HG03460 (cell line): ENCODE results near the gene SLC27A1.
"Not testable (repeated sequence)": the region's sequence is repeated elsewhere in the genome, so short reads cannot be mapped to it uniquely, and the experiment has no call there.

Source experiments
- ATAC-seq: cut with Tn5 transposase; IDR thresholded peaks from one replicate; pipeline ENCODE4 v1.9.1; 2021; ENCODE audit not compliant: unreplicated experiment

Gene SLC27A1

DNA sequence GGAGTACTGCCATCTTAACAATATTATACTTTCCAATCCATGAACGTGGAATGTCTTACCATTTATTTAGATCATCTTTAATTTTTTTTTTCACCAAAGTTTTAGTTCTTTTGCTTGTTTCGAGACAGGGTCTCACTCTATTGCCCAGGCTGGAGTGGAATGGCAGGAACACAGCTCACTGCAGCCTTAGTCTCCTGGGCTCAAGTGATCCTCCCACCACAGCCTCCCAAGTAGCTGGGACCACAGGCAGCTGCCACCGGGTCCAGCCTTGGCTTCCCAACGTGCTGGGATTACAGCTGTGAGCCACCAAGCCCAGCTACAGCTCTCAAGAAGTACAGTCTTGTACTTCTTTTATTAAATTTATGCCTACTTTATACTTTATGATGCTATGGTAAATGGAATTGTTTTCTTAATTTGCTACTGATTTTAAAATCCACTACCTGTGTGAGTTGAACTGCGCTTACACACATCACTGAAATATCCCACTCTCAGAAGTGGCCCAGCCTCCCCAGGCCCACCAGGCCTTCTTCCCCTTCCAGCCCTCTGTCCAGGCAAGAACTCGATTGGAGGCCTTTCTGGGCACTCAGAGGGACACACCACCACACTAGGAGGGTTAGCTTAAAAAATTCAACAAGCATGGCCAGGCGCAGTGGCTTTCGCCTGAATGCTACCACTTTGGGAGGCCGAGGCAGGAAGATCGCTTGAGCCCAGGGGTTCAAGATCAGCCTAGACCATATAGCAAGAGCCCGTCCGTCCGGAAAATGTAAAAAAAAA, 40.1 kb downstream of the SLC27A1 start:
- ATAC-seq = no peak

DNA sequence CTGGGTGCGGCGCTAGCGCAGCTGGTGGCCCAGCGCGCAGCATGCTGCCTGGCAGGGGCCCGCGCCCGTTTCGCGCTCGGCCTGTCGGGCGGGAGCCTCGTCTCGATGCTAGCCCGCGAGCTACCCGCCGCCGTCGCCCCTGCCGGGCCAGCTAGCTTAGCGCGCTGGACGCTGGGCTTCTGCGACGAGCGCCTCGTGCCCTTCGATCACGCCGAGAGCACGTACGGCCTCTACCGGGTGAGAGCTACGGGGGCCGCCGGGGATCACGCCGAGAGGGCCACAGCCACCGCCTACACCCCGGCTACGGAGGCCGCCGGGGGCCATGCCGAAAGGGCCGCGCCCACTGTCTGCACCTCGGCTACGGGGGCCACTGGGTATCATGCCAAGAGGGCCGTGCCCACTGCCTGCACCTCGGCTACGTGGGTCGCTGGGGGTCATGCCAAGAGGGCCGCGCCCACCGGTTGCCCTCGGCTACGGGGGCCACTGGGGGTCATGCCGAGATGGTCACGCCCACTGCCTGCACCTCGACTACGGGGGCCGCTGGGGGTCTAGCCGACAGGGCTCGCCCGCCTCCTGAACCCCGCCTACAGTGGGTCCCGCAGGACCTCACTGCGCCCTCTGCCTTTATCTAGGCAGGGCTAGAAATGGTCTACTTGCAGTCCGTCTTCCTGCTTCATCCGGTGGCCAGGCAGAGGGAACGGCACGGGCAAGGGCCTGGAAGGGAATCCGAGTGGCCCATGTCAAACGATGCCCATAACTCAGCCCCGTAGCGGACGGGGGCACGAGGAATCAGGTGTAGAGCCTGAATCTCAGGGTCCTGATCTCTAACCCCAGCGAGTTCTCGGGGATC, 41.6 kb downstream of the SLC27A1 start:
- peak; percentile 51 for ATAC-seq

DNA sequence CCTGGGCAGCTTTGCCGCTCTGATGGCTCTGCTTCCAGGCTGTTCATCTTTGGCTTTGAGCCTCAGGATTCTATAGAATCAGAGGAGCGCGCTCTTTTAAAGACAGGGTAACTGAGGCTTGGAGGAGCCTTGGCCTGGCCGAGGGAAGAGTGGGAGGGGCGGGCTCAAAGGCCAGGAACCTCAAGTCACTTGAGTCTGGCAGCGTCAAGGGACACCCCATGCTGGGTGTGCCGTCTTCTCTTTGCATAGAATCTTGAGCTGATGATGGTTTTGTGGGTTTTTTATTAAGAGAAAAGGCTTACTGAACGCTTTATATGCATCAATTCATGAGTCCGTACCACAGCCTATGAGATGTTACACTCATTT, 42.2 kb downstream of the SLC27A1 start:
- no peak for ATAC-seq

DNA sequence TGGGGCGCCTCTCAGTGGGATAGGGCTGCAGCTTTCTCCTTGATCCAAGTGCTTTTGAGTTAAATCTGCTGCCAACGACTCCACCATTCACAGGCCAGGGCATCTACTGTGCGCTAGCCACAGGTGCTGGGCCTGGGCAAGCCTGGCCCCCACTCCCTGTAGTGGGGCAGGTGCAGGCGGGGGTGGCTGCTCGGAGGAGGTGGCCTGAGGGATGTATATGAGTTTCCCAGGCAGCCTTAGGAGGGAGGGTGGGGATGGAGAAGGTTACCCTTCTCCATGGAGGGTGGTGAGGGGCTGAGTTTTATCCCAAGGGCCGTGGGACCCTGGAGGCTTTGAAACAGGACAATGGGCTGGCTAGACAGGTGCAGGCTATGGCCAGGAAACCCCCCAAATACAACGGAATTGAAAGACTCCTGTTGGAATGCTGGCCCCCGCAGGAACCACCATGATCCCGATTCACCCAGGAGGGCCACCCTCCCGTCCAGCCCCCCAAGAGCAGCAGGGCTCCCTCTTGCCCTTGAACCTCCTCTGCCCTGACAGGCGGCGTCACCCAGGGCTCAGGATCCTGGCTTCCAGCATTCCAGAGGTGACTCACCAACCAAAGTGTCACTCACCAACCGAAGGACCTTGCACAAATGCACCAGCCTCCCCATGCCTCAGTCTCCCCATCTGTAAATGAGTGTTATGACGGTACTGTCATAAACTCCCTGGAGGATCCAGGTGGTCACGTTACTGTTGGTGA, 45.3 kb downstream of the SLC27A1 start:
- no peak for ATAC-seq

DNA sequence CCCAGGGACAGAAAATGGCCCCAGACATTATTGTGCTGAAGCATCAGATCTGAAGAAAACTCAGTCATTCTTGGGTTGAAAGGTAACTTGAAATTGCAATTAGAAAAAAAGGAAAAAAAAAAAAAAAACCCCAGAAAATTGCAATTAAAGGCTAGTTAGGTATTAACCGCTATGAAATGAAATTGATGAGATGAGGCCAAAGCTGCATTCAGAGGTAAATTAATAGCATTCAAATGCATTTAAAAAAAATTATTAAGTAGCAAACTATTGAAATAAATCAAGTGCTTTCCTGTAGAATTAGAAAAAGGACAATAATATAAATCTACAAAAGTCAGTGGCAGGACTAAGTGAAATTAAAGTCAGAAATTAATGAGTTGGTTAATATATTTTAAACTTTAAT, 47.6 kb downstream of the SLC27A1 start:
- no peak for ATAC-seq

DNA sequence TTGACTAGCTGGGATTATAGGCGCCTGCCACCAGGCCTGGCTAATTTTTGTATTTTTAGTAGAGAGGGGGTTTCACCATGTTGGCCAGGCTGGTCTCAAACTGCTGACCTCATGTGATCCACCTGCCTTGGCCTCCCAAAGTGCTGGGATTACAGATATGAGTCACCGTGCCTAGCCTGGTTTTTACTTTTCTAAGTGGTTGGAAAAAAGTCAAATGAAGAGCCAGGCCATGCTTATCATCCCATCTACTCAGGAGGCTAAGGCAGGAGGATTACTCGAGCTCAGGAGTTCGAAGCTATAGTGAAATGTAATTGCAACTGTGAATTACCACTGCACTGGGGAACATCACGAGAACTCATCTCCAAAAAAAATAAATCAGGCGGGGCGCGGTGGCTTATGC, 48.3 kb downstream of the SLC27A1 start:
- not testable (repeated sequence) for ATAC-seq

DNA sequence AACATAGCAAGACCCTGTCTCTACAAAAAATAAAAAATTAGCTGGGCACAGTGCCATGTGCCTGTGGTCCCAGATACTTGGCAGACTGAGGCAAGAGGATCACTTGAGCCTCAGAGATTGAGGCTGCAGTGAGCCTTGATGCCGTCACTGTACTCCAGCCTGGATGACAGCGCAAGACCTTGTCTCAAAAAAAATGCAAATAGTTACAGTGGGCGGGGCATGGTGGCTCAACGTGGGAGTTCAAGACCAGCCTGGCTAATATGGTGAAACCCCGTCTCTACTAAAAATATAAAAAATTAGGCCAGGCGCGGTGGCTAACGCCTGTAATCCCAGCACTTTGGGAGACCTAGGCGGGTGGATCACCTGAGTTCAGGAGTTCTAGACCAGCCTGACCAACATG, 49.6 kb downstream of the SLC27A1 start:
- no peak for ATAC-seq

DNA sequence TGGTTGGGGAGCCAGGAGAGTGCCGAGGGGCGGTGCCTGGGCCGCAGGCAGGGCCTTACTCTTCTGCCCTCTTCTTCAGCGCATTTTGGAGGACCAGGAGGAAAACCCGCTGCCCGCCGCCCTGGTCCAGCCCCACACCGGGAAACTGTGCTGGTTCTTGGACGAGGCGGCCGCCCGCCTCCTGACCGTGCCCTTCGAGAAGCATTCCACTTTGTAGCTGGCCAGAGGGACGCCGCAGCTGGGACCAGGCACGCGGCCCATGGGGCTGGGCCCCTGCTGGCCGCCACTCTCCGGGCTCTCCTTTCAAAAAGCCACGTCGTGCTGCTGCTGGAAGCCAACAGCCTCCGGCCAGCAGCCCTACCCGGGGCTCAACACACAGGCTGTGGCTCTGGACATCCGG, 50.5 kb downstream of the SLC27A1 start:
- no peak for ATAC-seq

DNA sequence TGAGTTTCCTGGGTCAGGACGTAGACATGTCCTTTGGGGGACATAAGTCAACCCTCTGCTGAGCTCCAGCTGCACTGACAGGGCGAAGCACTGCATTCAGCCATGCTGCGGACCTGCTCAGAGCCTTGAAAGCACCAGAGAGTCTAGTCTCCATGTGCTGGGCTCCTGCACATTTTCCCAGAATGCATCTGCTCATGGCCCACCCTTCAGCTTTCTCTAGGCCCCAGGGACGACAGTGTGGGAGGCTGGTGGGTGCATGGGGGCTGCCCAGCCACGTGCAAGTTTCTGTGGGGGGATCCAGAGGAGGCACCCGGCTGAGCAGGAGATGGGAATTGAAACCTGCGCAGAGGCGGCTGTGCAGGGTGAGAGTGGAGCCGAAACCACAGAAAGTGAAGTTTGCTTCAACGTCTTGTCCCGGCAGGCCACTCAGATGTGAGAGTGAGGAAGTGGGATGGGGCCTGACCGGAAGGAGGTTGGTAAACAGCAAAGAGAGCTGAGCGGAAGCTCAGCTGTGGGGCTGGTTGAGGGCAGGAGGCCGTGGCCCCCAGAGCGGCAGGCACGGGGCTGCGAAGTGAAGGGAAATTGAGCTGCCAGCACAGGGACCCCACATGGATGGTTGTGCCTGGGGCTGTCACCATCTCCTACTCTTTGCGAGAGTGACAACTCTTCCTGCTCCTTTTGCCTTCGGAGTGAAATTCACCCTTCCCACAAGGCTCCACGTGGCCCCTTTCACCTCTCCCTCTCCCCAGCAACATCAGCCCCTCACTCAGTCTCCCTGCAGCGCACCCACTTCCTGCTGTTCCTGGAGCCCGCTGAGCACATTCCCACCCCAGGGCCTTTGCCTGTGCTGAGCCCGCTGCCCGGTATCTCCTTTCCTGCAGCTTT, 52.9 kb downstream of the SLC27A1 start:
- peak; percentile 60 for ATAC-seq

DNA sequence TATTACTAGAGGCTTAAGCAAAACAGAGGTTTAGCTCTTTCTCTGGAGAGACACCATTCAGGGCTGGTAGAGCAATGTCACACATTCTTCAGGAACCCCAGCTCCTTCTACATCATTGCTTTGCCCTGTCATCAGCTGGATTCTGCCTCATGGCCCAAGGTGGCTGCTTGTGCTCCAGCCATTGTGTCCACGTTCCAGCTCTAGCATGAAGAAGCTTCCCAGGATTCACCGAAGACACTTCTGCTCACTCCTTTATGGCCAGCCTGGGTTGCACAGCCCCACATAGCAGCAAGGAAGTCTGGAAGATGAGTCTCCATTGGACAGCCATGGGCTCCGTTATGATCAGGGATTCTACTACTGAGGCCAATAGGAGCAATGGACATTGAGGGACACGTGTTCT, 54.3 kb downstream of the SLC27A1 start:
- no peak for ATAC-seq

DNA sequence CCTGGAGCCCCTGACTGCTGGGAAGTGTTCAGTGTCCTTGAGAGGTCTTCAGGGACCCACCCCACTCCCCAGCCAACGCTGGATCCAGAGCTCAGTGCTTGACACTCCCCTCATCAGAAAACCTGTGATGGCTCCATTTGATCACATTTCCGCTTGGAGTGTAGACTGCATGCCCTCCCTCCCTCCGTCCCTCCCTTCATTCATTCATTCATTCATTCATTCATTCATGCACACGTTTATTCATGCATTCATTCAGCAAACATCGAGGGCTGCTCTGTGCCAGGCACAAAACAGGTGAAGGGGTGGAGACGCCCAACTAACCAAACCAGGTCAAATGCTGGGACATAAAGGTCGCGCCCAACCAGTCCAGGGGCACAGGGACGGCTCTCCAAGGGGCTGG, 54.8 kb downstream of the SLC27A1 start:
- ATAC-seq = no peak

DNA sequence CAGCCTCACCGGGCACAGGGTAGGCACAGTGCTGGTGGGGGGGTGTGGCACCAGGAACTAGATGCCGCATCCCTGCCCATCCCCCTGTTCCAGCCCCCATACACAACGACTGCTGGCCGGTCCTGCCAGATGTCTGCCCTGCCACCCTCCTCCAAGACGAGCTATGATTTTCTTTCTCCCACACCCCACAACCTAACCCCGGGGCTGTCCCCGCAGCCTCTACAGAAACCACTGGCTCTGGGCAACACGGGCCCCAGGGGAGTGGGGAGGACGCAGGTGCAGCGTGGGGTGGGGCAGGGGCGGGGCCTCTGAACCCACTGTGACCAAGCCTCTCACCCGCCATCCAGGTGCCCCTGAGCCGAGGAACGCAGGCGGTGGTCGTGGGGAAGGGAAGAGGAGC, 56.6 kb downstream of the SLC27A1 start:
- ATAC-seq = no peak

DNA sequence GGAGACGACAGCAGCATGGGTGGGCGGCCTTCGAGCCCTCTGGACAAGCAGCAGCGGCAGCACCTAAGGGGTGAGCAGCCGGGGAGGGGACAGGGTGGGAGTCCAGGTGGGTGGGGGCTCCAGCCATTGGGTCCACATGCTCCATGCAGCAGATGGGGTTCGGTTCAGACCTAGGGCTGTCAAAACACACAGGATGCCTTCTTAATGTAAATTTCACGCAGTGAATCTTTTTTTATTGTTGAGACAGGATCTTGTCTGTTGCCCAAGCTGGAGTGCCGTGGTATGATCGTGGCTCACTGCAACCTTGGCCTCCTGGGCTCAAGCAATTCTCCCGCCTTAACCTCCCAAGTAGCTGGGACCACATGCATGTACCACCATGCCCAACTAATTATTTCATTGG, 57.0 kb downstream of the SLC27A1 start:
- no peak for ATAC-seq

DNA sequence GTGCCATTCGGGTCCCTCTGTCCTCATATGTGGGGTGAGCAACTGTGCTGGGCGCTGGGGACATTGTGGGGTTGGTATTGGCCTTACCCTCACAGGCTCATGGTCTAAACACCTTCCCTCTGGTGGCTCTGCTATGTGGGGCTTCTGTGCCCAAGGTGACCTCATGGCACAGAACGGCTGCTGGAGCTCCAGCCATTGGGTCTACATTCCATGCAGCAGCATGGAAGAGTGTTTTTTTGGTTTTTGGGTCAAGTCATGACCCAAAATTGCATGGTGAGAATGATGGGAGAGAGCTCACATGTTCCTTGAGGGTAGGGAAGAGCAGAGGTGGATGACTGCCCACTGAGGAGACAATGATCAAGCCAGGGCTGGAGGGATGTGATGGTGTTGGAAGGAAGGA, 58.3 kb downstream of the SLC27A1 start:
- no peak for ATAC-seq

DNA sequence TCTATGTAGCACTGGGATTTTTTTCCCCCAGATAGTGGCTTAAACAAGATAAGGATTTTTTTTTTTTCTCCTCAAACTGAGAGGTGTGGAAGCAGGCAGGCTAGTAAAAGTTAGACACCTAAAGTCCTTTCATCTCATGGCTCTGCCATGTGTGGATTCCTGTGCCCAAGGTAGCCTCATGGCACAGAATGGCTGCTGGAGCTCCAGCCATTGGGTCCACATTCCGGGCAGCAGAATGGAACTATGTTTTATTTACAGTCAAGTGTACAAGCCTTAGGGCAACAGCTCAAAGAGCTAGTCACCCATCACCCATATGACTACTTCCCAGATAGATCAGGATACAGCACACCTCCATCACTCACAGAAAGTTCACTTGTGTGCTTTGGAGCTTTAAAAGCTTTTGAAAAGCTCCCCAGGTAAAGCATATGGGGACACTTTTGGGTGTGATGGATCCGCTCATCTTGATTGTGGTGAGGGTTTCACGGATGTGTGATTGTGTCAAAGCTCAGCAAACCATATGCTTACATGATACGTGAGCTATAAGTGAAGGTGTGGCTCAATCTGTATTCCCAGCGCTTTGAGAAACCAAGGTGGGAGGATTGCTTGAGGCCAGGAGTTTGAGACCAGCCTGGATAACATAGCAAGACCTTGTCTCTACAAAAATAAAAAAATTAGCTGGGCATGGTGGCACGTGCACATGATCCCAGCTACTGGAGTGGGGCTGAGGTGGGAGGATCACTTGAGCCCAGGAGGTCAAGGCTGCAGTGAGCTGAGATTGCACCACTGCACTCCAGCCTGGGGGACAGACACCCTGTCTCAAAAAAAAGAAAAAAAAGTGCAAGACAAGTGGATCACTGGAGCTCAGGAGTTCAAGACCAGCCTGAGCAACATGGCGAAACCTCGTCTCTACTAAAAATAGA, 59.2 kb downstream of the SLC27A1 start:
- no peak for ATAC-seq

DNA sequence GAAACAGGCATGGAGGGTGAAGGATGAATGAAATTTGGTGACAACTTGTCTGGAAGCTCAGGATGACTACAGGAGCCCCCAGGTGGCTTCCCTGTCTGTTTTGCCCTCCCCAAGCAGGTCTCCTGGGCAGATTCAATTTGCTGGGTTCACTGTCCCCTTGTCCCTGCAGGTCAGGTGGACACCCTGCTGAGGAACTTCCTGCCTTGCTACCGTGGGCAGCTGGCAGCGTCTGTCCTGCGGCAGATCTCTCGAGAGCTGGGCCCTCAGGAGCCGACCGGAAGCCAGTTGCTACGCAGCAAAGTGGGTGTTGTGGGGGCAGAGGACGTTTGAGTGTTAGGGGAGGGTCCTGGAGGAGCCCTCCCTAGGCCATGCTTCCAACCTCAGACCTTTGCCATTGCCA, 60.3 kb downstream of the SLC27A1 start:
- no peak for ATAC-seq

DNA sequence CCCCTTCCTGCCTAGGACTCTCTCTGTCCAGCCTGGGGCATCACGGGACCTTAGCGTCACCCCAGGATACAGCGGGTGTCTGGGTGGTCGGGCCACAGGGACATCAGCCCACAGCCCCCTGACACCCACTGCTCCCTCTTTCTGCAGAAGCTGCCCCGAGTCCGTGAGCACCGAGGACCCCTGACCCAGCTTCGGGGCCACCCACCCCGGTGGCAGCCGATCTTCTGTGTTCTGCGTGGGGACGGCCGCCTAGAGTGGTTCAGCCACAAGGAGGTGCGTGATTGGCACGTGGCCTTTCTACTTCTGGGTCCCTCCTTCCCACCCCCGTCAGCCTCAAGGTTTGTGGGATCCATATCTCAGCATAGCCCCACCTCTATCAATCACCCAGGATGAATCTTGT, 61.8 kb downstream of the SLC27A1 start:
- no peak for ATAC-seq

DNA sequence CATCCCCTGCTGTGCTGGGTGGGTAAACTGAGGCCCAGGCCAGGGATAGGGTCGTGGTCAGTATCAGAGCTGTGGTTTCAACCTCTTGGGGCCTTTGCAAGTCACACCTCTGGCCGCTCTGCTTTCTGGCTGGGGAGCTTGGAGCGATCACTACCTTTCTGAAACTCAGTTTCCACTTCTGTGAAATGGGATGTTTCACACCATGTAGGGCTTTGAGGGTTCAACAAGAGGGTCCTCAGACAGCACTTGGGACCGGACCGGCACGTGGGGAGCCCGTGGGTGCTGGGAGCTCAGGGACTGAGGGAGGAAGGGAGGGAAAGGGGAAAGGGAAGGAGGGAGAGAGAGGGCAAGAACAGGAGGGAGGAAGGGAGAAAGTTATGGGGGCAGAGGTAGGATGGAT, 62.2 kb downstream of the SLC27A1 start:
- no peak for ATAC-seq

DNA sequence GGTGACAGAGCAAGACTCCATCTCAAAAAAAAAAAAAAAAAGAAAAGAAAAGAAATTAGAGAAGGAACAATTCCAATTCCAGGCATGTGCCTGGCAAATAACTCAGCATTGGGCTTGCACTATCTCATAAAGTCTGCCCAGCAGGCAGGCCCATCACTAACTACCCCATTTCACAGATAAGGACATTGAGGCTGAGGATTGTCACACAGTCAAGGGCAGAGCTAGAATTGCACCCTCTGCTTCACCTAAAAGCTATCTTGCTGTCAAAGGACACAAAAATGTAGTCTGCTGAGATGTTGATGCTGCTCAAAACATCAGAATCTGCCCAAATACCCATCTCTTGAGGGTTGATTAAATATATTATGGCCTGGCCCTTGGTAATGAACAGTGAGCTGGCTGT, 64.4 kb downstream of the SLC27A1 start:
- ATAC-seq = no peak

DNA sequence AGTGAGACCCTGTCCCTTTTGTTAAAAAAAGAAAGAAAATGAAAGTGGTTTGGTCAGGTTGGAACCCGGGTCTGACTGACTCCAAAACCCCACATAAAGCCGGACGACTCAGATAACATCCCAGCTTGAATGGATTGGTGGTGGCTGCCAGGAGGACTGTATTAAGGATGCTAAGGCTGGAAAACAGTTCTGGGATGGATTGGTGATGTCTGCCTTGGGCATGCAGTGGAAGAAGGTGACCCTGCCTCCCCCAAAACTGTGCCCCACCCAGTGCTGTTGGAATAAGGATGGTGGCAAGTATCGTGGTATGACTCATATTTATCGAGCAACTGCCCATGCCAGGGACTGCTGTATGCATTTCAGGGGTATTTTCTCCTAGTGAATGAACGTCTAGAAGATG, 66.6 kb downstream of the SLC27A1 start:
- no peak for ATAC-seq
